Activated naive CD4-positive, alpha-beta T cell treated with anti-CD3 and anti-CD28 coated beads for 36 hours (primary cell): ENCODE results near the gene ECHDC1. TPM values are rescaled to one million over a fixed set of nuclear protein-coding genes. Genes with fewer than 3 reads are reported as not detected.

Source experiments
- CTCF ChIA-PET: fragments of 350-600 bp; sonication (Branson Sonifier 250); formaldehyde crosslinking; loops from one replicate; lab custom pipeline; 2021; ENCODE audit warnings: antibody characterized with exemption; lab: Charles Lee
- DNase-seq: peaks from one replicate; pipeline ENCODE4 v3.0.0-alpha.2; 2020
- H3K27ac Mint-ChIP-seq: one replicate; pipeline ENCODE4 v1.8.0; 2021; ENCODE audit warnings: mild to moderate bottlenecking, mixed read lengths
- H3K27me3 Mint-ChIP-seq: one replicate; pipeline ENCODE4 v1.8.0; 2021; ENCODE audit warnings: low read depth, mixed read lengths
- H3K36me3 Mint-ChIP-seq: one replicate; pipeline ENCODE4 v1.8.0; 2021; ENCODE audit warnings: low read depth, mixed read lengths
- H3K4me1 Mint-ChIP-seq: one replicate; pipeline ENCODE4 v1.8.0; 2021; ENCODE audit warnings: low read depth, mixed read lengths
- H3K4me3 Mint-ChIP-seq: one replicate; pipeline ENCODE4 v1.8.0; 2021; ENCODE audit warnings: mild to moderate bottlenecking, moderate library complexity, mixed read lengths
- H3K9me3 Mint-ChIP-seq: one replicate; pipeline ENCODE4 v1.8.0; 2021; ENCODE audit warnings: mixed read lengths
- intact Hi-C: fragments of 100-400 bp; cut with micrococcal nuclease; formaldehyde crosslinking; loops from one replicate; pipeline ENCODE4 v1.15.1; 2023
- total RNA-seq, 2 experiments: library from RNA; stranded (reverse); gene quantifications; one replicate each; pipeline ENCODE4 v1.2.3, GENCODE V29; 2021

ECHDC1 gene
- total RNA-seq, 2 experiments from 2014 or later = 40.1 to 41.4 TPM

DNA sequence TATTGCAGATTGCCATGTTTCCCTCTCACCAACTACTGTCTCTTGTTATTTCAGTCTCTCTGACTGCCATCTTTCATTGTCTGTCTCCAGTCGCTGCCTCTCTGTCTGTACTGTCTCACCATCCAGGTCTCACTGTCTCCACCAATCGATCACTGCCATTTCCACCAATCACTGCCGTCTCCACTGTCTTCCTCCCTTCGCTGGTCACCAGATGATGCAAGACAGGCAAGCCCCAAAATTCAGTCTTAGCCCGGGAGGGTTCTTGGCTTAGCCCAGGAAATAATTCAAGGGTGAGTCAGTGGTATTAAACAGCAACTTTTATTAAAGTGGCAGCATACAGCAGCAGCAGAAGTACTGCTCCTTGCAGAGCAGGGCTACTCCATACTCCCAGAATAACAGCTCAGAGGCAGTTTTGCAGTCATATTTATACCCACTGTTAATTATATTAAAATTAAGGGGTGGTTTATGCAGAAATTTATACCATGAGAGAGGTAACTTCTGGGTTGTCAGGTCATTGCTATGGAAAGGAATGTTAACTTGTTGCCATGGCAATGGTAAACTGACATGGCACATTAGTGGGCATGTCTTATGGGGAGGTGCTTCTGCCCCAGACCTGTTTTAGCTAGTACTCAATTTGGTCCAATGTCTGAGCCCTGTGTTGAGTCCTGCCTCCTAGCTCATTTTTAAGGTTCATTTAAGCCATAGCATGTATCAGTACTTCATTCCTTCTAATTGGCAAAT is 23.0 kb upstream of the ECHDC1 start:
- Mint-ChIP-seq H3K4me3 (no peak overlapping the region), H3K4me1 (no peaks in the 10 kb centered on the region), H3K27ac (no peak overlapping the region), H3K36me3 (peaks cover 2% of the 10 kb centered on the region), H3K9me3 (peaks cover 3% of the 10 kb centered on the region), H3K27me3 (no peaks in the 10 kb centered on the region)
- intact Hi-C loops = no loop called here
- no peak for DNase-seq
- CTCF ChIA-PET = no interaction called here

DNA sequence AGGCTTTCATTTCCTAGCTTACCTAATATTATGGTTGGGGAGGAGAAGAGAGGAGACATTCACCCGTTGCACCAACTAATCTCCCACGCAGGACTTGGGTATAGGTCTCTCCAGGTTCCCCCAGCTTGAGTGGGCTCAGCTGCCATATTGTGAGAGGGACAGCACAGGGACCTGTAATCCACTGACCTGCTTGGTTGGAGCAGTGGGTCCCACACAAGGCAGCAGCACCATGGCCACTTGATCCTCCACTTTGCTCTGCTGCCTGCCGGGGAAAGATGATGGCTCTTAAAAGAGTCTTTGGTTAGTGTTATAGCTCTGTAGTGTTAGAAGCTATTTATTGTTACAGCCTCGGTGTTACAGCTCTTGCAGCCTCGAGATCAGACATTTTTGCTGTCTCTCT is 22.5 kb upstream of the ECHDC1 start:
- Mint-ChIP-seq H3K36me3 (peaks cover 2% of the 10 kb centered on the region), H3K4me1 (no peaks in the 10 kb centered on the region), H3K27ac (no peak overlapping the region), H3K9me3 (peaks cover 3% of the 10 kb centered on the region), H3K27me3 (no peaks in the 10 kb centered on the region), H3K4me3 (no peak overlapping the region)
- no peak for DNase-seq
- CTCF ChIA-PET = no interaction called here
- intact Hi-C loops = no loop called here

DNA sequence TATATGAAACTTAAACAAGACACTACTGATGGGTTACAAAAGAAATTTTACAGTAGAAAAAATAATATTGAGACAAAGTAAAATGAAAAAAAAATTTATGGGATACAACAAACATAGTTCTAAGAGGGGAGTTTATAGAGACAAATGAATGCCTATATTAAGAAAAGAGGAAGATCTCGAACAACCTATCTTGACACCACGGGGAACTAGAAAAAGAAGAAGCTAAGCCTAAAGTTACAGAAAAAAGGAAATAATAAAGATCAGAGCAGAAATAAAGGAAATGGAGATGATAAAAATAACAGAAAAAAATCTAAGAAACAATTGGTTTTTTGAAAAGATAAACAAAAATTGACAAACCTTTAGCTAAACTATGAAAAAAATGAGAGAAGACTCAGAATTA is 9.1 kb upstream of the ECHDC1 start:
- peaks cover 38% of the 10 kb centered on the region for H3K9me3 Mint-ChIP-seq
- intact Hi-C loops = no loop called here
- no peak overlapping the region for H3K4me3 Mint-ChIP-seq
- H3K36me3 Mint-ChIP-seq = peaks cover 17% of the 10 kb centered on the region
- DNase-seq = no peak
- no peak overlapping the region for H3K27ac Mint-ChIP-seq
- CTCF ChIA-PET = no interaction called here
- H3K27me3 Mint-ChIP-seq = peaks cover 2% of the 10 kb centered on the region
- H3K4me1 Mint-ChIP-seq = no peaks in the 10 kb centered on the region

DNA sequence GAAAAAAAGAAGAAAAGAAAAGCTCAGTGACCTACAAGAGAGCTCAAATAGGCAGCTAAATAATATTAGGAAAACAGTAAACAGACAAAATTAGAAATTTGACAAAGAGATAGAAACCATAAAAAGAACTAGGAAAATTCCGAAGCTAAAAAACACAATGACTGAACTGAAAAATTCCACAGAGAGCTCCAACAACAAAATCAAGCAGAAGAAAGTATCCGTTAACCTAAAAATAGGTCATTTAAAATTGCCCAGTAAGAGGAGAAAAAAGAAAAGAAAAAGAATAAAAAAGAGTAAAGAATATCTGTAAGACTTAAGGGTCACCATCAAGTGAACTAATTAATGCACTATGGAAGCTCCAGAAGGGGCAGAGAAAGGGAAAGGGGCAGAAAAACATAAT is 6.6 kb upstream of the ECHDC1 start:
- no peak overlapping the region for H3K27ac Mint-ChIP-seq
- intact Hi-C loops = no loop called here
- peaks cover 2% of the 10 kb centered on the region for H3K4me1 Mint-ChIP-seq
- CTCF ChIA-PET = interaction anchor here (0.7 kb wide), 1 partner anchor 518 kb away, joined by 3 read pairs; no protein-coding TSS in a partner anchor
- H3K4me3 Mint-ChIP-seq = no peak overlapping the region
- DNase-seq = no peak
- peaks cover 24% of the 10 kb centered on the region for H3K9me3 Mint-ChIP-seq
- H3K27me3 Mint-ChIP-seq = no peaks in the 10 kb centered on the region
- H3K36me3 Mint-ChIP-seq = peaks cover 19% of the 10 kb centered on the region

DNA sequence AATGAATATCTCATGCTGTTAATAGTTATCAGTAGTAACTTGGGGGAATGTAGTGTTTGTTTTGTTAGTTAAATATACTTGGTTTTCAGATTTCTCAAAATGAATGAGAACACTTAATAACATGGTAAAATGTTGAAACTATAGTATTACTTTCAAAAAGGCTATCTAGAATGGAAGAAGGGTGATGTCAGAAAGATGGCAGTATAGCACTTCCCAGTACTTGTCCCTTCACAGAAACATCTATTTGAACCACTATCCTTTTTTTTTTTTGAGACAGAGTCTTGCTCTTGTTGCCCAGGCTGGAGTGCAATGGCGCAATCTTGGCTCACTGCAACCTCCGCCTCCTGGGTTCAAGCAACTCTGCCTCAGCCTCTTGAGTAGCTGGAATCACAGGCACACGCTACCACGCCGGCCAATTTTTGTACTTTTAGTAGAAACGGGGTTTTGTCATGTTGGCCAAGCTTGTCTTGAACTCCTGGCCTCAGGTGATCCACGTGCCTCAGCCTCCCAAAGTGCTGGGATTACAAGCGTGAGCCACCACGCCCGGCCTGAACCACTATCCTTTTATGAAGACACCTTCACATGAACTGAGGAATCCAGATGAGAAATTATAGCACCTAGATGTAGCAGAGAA is 4.7 kb upstream of the ECHDC1 start:
- Mint-ChIP-seq H3K27me3 (no peaks in the 10 kb centered on the region), H3K4me3 (no peak overlapping the region), H3K36me3 (peaks cover 19% of the 10 kb centered on the region), H3K4me1 (peaks cover 2% of the 10 kb centered on the region), H3K27ac (no peak overlapping the region), H3K9me3 (peaks cover 19% of the 10 kb centered on the region)
- CTCF ChIA-PET = no interaction called here
- no peak for DNase-seq
- intact Hi-C loops = no loop called here

DNA sequence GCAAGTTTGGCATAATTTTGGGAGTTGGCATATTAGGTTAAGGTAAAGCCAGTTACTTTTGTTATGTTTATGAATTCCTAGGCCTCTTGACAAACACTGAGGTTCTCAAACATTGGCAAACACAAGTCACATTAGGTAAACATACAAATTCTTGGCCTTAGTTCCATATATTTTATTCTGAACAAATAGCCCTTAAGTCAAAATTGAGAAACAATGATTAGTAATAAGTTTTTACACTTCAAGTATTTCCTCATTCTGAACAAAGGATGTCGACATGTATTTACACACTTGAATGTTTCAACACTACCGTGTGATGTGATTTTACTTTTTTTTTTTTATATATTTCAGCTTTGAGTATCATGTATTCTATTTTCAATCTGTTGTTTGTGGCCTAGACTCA is 3.8 kb upstream of the ECHDC1 start:
- Mint-ChIP-seq H3K36me3 (peaks cover 16% of the 10 kb centered on the region), H3K27ac (no peak overlapping the region), H3K4me3 (no peak overlapping the region), H3K27me3 (no peaks in the 10 kb centered on the region), H3K4me1 (peaks cover 2% of the 10 kb centered on the region), H3K9me3 (peaks cover 14% of the 10 kb centered on the region)
- intact Hi-C loops = no loop called here
- DNase-seq = no peak
- CTCF ChIA-PET = no interaction called here

DNA sequence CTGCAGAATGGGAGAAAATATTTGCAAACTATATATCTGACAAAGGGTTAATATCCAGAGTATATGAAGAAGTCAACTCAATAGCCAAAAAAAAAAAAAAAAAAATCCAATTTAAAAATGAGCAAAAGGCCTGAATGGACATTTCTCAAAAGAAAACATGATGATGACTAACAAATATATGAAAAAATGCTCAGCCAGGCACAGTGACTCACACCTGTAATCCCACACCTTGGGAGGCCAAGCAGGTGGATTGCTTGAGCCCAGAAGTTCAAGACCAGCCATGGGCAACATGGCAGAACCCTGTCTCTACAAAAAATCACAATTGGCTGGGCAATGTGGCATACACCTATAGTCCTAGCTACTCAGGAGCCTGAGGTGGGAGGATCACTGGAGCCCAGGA is 2.1 kb upstream of the ECHDC1 start:
- peaks cover 2% of the 10 kb centered on the region for H3K4me1 Mint-ChIP-seq
- no peak for DNase-seq
- H3K9me3 Mint-ChIP-seq = peaks cover 12% of the 10 kb centered on the region
- no peaks in the 10 kb centered on the region for H3K27me3 Mint-ChIP-seq
- no peak overlapping the region for H3K4me3 Mint-ChIP-seq
- H3K36me3 Mint-ChIP-seq = peaks cover 18% of the 10 kb centered on the region
- intact Hi-C loops = no loop called here
- CTCF ChIA-PET = interaction anchor here (0.6 kb wide), 1 partner anchor 206 kb away, joined by 3 read pairs; no protein-coding TSS in a partner anchor
- H3K27ac Mint-ChIP-seq = no peak overlapping the region

DNA sequence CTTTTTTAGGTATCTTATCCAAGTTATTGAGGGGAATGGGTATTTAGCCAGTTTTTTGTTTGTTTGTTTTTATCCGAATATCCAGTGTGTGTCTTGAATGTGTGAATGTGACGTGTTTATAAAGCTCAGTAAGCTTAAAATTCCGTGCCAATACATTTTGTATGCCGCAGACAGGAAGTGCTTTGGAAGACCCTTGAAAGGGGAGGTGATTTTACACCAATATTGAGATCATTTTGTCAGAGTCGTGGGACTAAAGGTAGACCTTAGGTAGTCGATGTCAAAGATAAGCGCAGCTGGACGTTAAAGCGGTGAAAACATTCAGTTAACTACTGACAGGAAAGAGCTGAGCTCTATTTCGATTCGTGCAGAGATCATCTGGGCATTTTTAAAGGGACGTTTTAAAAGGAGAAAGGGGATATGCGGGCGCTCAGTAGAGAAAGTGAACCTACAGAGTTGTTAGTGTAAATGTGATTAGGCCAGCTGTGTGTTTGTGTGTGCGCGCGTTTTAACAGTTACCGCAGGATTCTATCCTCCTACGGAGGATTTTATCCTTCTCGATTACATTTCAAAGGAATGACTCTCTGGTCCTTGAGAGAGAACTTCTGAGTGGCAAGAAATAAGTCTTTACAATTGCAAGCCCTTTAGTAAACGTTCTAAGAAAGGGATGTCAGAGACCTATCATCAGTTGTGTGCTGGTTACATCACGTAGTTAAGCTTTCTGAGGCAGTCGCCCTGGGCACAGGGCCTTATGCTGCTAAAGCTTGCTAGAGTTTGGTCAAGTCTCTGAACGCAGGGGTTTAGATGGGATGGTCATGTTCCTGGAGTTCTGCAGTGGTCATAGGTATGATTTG is 625 bp upstream of the ECHDC1 start:
- H3K27me3 Mint-ChIP-seq = no peaks in the 10 kb centered on the region
- H3K27ac Mint-ChIP-seq = no peak overlapping the region
- intact Hi-C loops = loop anchor here (1.0 to 5.0 kb wide), 10 partner anchors 41 to 1357 kb away; partner anchors contain the start of genes CENPW, RNF146 and TRMT11
- H3K4me1 Mint-ChIP-seq = peaks cover 9% of the 10 kb centered on the region
- CTCF ChIA-PET = interaction anchor here (0.8 to 1.3 kb wide), 4 partner anchors 42 to 195 kb away, joined by 3 to 5 read pairs (median 4); no protein-coding TSS in a partner anchor
- no peaks in the 10 kb centered on the region for H3K9me3 Mint-ChIP-seq
- H3K4me3 Mint-ChIP-seq = no peak overlapping the region
- H3K36me3 Mint-ChIP-seq = peaks cover 16% of the 10 kb centered on the region
- DNase-seq = peak; percentile 10

DNA sequence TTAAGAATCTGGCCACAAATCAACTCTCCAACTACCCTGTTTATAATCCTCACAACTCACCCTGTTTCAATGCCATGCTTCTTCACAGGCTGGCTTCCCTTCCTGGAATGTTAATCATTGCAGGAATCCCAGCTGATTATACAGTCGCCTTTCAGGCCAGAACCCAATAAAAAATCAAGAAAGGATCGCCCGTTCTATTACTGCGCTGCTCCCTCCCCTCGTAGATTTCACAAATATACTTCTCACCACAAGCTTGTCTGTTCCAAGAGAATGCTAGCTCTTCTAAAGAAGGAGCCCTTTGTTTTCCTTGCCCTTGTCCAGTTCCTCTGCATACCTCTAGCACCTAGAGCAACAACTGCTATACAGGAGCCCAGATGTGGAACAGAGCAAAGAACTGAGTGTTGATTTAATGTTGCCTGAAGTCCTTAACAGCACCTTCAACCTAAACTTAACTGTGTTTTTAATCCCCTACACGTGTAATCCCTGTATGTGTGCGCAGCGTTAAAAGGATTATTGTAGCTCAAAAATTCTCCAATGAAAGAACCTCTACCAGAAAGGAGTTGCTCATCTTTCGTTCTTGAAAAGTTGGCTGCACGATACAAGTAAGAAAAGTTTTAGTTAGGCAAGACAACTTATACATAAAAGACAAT is 988 bp downstream of the ECHDC1 start:
- Mint-ChIP-seq H3K27me3 (no peaks in the 10 kb centered on the region), H3K27ac (no peak overlapping the region), H3K4me3 (no peak overlapping the region), H3K36me3 (peaks cover 10% of the 10 kb centered on the region), H3K9me3 (no peaks in the 10 kb centered on the region), H3K4me1 (peaks cover 16% of the 10 kb centered on the region)
- DNase-seq = no peak
- CTCF ChIA-PET = interaction anchor here (0.6 to 2.0 kb wide), 5 partner anchors 9 to 1590 kb away, joined by 3 to 9 read pairs (median 3); no protein-coding TSS in a partner anchor
- intact Hi-C loops = loop anchor here (2.0 to 5.0 kb wide), 5 partner anchors 40 to 1356 kb away; partner anchors contain the start of genes CENPW and TRMT11

DNA sequence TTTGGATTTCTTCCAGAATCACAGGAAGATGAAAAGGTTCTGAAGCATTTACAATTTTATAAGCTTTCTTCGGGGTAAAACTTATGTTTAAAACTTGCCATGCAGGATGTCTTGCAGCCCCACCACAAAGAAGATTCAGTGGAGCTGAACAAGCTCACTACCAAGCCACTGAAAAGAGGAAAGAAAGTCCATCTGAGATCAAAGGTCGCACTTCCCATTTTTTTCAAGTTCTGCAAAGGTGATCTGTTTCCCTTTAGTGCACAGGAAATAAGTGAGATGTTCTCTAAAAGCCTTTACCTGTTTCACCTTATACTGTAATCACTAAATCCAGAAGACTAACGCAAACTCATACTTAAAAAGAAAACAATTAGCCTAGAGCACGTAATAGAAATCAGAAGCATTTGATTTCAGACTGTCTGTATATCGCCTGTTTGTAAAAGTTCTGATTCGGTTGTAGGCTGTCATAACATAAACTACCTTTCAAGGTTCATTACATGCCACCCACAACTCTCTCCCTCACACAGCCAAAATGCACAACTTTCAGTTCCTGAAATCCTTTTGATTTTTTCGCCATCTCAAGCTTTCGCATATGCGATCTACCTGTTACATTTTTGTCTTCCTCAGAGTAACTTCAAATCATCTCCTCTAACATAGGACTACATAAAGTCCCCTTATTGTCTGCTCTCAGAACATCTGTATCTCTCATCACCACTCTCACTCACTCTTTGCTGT is 1.8 kb downstream of the ECHDC1 start:
- intact Hi-C loops = loop anchor here (2.0 to 5.0 kb wide), 5 partner anchors 39 to 1355 kb away; partner anchors contain the start of genes CENPW and TRMT11
- no peak for DNase-seq
- CTCF ChIA-PET = interaction anchor here (0.6 to 2.0 kb wide), 5 partner anchors 8 to 1589 kb away, joined by 3 to 9 read pairs (median 3); no protein-coding TSS in a partner anchor
- no peaks in the 10 kb centered on the region for H3K27me3 Mint-ChIP-seq
- H3K4me3 Mint-ChIP-seq = no peak overlapping the region
- H3K27ac Mint-ChIP-seq = no peak overlapping the region
- peaks cover 12% of the 10 kb centered on the region for H3K36me3 Mint-ChIP-seq
- H3K9me3 Mint-ChIP-seq = no peaks in the 10 kb centered on the region
- H3K4me1 Mint-ChIP-seq = peaks cover 24% of the 10 kb centered on the region

DNA sequence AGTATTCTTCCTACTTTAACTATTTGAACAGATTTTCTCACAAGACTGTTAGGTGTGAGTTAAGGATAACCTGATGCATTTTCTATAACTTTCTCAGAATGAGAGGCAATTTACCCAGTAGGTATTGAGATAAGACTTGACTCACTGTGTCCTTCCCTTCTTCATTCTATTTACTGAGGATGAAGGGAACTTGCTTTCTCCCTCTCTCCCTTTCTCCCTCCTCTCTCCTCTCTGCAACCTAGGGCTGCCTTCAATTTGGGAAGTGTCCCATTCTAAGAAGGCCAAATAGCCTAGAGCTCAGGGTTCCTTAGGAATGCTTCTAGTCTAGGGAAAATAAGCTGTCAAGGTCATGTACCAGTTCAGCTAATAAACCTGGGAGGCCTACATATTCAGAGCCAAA is 3.2 kb downstream of the ECHDC1 start:
- peaks cover 10% of the 10 kb centered on the region for H3K36me3 Mint-ChIP-seq
- intact Hi-C loops = loop anchor here (1.0 to 5.0 kb wide), 4 partner anchors 8 to 998 kb away; partner anchors contain the start of gene CENPW
- no peak overlapping the region for H3K4me3 Mint-ChIP-seq
- H3K27me3 Mint-ChIP-seq = no peaks in the 10 kb centered on the region
- no peaks in the 10 kb centered on the region for H3K9me3 Mint-ChIP-seq
- no peak overlapping the region for H3K27ac Mint-ChIP-seq
- H3K4me1 Mint-ChIP-seq = peaks cover 36% of the 10 kb centered on the region
- DNase-seq = no peak
- CTCF ChIA-PET = interaction anchor here (0.6 kb wide), 1 partner anchor 124 kb away, joined by 3 read pairs; no protein-coding TSS in a partner anchor
